NB4 (cell line): ENCODE data around the gene IFITM1.
"Not testable (repeated sequence)": the region's sequence is repeated elsewhere in the genome, so short reads cannot be mapped to it uniquely, and the experiment has no call there.

Experiments used
- DNase-seq: peaks from one replicate; pipeline ENCODE4 v3.0.0; 2010; ENCODE audit warnings: low read depth
- H3K4me3 ChIP-seq: one replicate; pipeline ENCODE4 v1.5.1; 2011; ENCODE audit warnings: mild to moderate bottlenecking, low read depth, low read length, moderate library complexity
- MYC ChIP-seq: IDR thresholded peaks from 2 replicates; pipeline ENCODE4 v1.6.1; 2011; ENCODE audit warnings: low read depth, low read length
- POLR2A ChIP-seq: IDR thresholded peaks from 2 replicates; pipeline ENCODE4 v1.6.1; 2011; ENCODE audit warnings: mild to moderate bottlenecking; ENCODE audit not compliant: insufficient read length; ENCODE audit errors: extremely low read depth
- TF ChIP-seq, protein P1 (sequence below): IDR thresholded peaks from one replicate; pipeline ENCODE4 v1.5.1; 2012; ENCODE audit warnings: low read depth, low read length
- TF ChIP-seq, protein P2 (sequence below): IDR thresholded peaks from 2 replicates; pipeline ENCODE4 v1.6.1; 2011; ENCODE audit warnings: low read depth, low read length

IFITM1 gene

DNA sequence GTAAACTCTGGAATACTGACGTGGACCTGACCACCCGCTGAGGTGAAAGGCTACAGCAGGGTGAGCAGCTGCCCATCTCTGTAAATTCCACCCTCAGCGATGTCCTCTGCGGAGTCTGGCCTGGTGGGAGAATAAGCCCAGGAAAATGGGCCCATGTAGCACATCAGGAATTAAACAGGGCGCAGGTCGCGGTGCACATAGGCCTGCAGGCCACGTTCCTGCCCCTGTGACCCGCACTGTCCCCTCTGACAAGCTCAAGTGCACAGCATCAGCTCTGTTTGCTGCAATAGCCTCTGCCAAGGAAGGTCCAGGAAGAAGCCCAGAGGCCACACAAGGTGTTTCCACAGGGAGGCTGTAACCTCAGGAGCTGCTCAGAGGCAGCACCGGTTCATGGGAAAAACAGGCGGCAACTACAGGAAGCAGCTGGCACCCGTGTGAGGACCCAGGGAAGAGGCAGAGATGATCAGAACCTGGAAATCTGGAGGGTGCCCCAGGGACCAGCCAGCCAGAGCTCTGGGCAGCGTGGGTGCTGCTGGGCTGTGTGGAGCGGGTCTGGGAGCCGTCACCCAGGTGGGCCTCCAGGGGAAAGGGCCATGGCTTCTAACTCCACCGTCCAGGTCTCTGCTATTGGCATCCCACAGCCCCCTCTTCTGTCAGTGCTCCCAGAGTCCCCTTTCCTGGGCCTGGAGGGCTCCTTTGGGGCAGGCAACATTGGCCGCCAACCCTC is 7.0 kb upstream of the IFITM1 start:
- no peak for TF ChIP-seq MYC
- TF ChIP-seq, protein P1, sequence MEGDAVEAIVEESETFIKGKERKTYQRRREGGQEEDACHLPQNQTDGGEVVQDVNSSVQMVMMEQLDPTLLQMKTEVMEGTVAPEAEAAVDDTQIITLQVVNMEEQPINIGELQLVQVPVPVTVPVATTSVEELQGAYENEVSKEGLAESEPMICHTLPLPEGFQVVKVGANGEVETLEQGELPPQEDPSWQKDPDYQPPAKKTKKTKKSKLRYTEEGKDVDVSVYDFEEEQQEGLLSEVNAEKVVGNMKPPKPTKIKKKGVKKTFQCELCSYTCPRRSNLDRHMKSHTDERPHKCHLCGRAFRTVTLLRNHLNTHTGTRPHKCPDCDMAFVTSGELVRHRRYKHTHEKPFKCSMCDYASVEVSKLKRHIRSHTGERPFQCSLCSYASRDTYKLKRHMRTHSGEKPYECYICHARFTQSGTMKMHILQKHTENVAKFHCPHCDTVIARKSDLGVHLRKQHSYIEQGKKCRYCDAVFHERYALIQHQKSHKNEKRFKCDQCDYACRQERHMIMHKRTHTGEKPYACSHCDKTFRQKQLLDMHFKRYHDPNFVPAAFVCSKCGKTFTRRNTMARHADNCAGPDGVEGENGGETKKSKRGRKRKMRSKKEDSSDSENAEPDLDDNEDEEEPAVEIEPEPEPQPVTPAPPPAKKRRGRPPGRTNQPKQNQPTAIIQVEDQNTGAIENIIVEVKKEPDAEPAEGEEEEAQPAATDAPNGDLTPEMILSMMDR = no peak
- no peak for TF ChIP-seq POLR2A
- TF ChIP-seq, protein P2, sequence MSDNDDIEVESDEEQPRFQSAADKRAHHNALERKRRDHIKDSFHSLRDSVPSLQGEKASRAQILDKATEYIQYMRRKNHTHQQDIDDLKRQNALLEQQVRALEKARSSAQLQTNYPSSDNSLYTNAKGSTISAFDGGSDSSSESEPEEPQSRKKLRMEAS = no peak
- DNase-seq = no peak
- no peak overlapping the region for H3K4me3 ChIP-seq

DNA sequence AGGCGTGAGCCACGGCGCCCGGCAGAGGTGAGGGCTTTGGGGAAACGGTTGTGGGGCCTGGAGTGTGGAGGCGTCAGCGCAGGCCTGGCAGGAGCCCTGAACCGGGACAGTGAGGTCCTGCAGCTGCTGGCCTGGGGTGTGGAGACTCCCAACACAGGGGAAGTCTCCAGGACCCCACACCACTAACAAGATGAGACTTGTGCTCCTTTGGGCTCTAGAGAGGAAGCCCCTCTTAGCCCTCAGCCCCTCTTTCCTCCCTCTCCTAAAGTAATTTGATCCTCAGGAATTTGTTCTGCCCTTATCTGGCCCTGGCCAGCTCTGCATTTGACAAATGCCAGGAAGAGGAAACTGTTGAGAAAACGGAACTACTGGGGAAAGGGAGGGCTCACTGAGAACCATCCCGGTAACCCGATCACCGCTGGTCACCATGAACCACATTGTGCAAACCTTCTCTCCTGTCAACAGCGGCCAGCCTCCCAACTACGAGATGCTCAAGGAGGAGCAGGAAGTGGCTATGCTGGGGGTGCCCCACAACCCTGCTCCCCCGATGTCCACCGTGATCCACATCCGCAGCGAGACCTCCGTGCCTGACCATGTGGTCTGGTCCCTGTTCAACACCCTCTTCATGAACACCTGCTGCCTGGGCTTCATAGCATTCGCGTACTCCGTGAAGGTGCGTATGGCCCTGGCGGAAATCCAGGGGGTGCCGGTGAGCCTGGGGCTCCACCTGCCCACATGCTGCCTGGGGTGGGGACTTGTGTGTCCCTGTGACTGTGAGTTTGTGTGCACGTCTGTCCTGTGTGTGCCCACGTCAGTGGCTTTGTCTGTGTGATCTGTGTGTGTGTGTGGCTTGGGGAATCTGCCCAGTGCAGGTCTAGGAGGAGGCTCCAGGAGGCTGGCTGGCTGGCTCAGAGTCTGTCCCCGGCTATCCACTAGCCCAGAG is 5.8 kb upstream of the IFITM1 start, which contains the start of gene IFITM2:
Gene IFITM2, plus strand, starts transcription at position 51 of the 943 bp plus-strand sequence. Its CDS starts 377 bp downstream, at position 428.
- peak within 1 kb of the TSS; percentile 75 for H3K4me3 ChIP-seq
- DNase-seq = peak; percentile 96
- TF ChIP-seq, protein P1 = peak; percentile 28
- TF ChIP-seq, protein P2 = 0 out of 2 replicates have a peak, but pooled peaks have one; percentile 30
- peak; percentile 65 for TF ChIP-seq POLR2A

DNA sequence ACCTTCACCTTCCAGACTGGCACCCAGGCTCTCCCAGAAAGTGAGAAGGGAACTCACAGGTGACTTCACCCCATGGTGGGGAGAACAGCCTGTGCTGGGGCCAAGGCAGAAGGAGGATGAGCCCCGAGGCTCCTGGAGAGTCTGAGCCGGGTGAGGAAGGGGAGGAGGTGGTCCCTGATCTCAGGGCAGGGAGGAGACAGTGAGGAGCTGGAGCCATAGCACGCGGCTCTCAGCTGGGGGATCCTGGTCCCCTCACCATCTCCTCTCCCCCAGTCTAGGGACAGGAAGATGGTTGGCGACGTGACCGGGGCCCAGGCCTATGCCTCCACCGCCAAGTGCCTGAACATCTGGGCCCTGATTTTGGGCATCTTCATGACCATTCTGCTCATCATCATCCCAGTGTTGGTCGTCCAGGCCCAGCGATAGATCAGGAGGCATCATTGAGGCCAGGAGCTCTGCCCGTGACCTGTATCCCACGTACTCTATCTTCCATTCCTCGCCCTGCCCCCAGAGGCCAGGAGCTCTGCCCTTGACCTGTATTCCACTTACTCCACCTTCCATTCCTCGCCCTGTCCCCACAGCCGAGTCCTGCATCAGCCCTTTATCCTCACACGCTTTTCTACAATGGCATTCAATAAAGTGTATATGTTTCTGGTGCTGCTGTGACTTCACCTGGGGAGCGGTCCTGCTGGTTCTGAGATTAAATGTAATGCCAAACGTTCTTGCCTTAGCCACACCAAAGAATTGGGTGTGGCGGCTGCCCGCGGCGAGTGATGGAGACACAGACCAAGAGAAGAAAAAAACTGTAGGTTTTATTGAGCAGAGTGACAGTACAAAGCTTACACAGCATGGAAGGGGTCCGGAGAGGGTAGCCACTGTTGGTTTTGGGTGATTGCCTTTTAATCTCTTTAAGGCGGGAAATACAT is 4.8 kb upstream of the IFITM1 start:
- not testable (repeated sequence) for DNase-seq
- H3K4me3 ChIP-seq = peak overlapping the region; percentile 62

DNA sequence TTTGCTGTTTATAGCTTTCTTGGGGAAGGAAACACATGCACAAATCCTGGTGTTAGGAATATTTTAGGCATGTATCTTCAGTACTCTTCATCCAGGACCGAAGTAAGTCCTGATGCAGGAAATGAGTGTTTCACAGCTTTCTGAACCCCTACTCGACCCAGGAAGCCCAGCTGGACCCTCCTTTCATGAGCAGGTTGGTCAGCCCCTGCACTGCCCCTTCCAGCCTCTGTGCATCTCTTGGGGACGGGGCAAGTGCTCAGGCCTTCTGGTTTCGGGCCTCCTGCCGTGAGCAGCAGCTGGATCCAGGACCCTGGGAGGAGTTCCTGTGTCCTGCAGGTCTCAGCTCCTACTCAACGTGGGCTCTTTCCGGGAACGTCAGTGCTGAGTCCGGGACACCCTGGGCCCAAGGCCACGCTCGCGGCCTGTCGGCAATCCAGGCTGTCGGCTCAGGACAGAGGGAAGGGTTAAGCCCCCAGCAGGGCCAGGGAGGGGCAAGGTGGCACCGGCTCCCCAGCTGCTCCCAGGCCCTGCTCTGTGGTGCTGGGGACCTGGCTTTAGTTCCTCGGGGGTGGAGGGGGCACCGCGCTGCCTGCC is 3.8 kb upstream of the IFITM1 start:
- peak; percentile 46 for DNase-seq
- peak overlapping the region; percentile 62 for H3K4me3 ChIP-seq

DNA sequence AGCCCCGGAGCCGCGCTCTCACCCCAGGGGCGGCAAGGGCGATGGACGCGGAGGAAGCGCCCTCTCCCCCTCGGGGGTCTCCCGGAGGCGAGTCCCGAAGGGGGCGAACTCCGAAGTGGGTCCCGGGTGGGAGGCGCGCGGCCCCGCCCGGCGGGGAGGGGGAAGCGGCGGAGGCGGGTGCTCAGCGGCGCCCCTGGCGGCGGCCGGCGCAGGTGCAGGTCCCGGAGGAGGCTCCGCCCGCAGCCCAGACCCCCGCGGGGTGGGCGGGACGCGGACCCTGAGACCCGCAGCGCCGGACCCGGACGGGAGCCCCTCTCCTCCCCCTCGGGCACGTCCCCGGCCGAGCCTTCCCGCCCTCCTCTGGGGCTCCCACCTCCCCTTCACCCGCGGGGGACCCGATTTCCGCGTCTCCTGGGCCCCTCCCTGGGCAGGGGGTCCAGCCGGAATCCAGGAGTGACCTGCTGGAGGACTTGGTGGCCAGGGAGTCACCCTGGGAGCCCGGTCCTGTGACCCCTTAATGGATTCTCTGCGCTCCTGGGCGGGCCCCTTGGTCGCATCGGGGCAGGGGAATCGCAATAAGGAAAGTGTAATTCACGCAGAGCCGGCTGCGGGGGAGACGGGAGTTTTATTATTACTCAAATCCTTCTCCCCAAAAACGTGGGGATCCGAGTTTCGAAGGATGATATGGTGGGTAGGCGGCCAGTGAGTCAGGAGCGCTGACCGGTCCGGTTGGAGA is 2.7 kb upstream of the IFITM1 start:
- DNase-seq, H3K4me3 ChIP-seq: not testable (repeated sequence)

DNA sequence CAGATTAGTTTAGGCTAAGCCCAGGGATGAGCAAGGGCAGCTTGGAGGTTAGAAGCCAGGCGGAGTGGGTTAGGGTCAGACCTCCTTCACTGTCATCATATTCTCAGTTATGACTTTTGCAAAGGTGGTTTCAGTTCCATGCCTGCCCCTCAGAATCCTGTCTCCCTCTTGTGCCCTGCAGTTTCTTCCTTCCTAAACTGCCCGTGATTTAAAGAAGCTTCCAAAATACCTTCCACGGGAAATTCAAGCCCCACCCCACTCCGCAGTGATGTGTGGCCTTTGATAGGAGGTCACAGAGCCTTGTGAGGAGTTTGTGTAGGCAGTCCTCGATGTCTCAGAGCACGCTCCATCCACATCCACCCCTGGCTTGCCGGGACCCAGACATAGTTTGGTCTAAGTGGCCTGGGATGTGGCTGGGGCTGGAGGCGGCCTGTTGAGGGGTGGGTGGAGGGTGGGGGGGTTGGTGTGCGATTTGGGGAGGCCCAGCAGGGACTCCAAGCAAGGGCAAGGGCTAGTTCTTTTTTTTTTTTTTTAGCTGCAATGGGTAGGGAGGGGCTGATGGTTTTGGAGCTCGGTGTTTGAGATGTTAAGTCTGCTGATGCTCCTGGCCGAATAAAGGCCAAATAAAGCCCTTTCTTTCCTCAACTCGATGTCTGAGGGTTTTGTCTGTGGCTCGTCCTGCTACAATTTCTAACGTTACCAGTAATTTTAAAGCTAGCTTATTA is 1.6 kb upstream of the IFITM1 start:
- no peak overlapping the region for H3K4me3 ChIP-seq
- TF ChIP-seq POLR2A (no peak), MYC (no peak)
- TF ChIP-seq, protein P1 = no peak
- TF ChIP-seq, protein P2 = no peak
- DNase-seq = no peak
